Pancreas (tissue), 10 donors: ENCODE measurements around the gene KRT16. TPM values are rescaled to one million over a fixed set of nuclear protein-coding genes. Genes with fewer than 3 reads are reported as not detected.
A peak's percentile ranks its signal among the peaks of the same experiment; 100 is the strongest.

ENCODE experiments used
- ATAC-seq, 4 donors: fragments of 200-7000 bp; cut with Tn5 transposase; one replicate each; pipeline versions ENCODE4 v1.8.0 to v1.9.1; 2020; ENCODE audit warnings: mild to moderate bottlenecking in 4 of 4, moderate library complexity in 4 of 4
- DNase-seq, 6 donors: peaks; one replicate each; pipeline ENCODE4 v3.0.0-alpha.2; 2020
- FAIRE-seq: peaks from 2 replicates; lab custom pipeline; 2012; peaks lifted over from hg19 to GRCh38; lab: Jason Lieb, UNC
- H3K27ac ChIP-seq, 4 donors: fragments of 200-600 bp; sonication (generic); 1 replicate in 3 of 4; 2 replicates in 1 of 4; pipeline versions ENCODE4 v1.5.0 to v1.8.0; 2020
- H3K27me3 ChIP-seq, 4 donors: fragments of 200-600 bp; one replicate each; pipeline ENCODE4 v1.8.0; 2021
- H3K36me3 ChIP-seq, 3 donors: fragments of 200-600 bp; sonication (generic) in 1 of 3; one replicate each; pipeline versions ENCODE4 v1.5.0 to v1.8.0; 2020 to 2021
- H3K4me1 ChIP-seq, 3 donors: fragments of 200-600 bp; one replicate each; pipeline ENCODE4 v1.8.0; 2021
- H3K4me3 ChIP-seq, 4 donors: fragments of 200-600 bp; sonication (generic) in 2 of 4; one replicate each; pipeline versions ENCODE4 v1.5.0 to v1.8.0; 2020 to 2021
- H3K9me3 ChIP-seq, 4 donors: fragments of 200-600 bp; one replicate each; pipeline ENCODE4 v1.8.0; 2021
- CTCF ChIP-seq, 4 donors: fragments of 200-600 bp; sonication (generic) in 3 of 4; IDR thresholded peaks; one replicate each; pipeline versions ENCODE4 v1.5.0 to v1.8.0; 2021; ENCODE audit warnings: antibody characterized with exemption in 4 of 4
- WGBS, 2 donors: extraction: QIAGEN DNeasy Blood & Tissue Kit; methylation state at CpG; one replicate each; pipeline ENCODE4 v1.1.7; 2013; 5-methylcytosine and 5-hydroxymethylcytosine counted together
- intact Hi-C, 3 donors: fragments of 100-400 bp; cut with DNase I; formaldehyde crosslinking; loops; one replicate each; pipeline versions ENCODE4 v1.11.1 to v1.14.2; 2022
- polyA plus RNA-seq, 2 donors: library from polyadenylated mRNA; stranded (reverse); fragments of 200-250 nt; gene quantifications; one replicate each; pipeline ENCODE4 v1.2.3, GENCODE V29; 2013
- total RNA-seq, 6 donors: library from RNA; stranded (reverse); fragmentation: NEBNext Ultra II Directional in 4 of 6; extraction: Animal tissue kit (Norgen Biotek cat#: 25700) in 4 of 6; gene quantifications; one replicate each; pipeline versions ENCODE4 v1.2.1 to v1.2.4, GENCODE V29; 2021 to 2023
- donor health status: healthy with polysubstance abuse.
- donor health status: DM: no; HTN: no; CAD: no; lungs with moderate emphysema.
- donor health status: DM: no; HTN: no; CAD: no.
- donor health status: control.
- donor health status: control.
- donor health status: Bipolar disorder and iron deficiency.
- donor health status: DM: yes; HTN: yes; CAD: no.
- donor health status: DM: no; HTN: no; CAD: no.
- donor health status: DM: no; HTN: no; CAD: no.
- donor health status: DM: yes; HTN: yes; CAD: no.

The KRT16 gene
- total and polyA plus RNA-seq, 8 donors: 0.05 to 0.61 (median 0.24) TPM; not detected in 4

DNA sequence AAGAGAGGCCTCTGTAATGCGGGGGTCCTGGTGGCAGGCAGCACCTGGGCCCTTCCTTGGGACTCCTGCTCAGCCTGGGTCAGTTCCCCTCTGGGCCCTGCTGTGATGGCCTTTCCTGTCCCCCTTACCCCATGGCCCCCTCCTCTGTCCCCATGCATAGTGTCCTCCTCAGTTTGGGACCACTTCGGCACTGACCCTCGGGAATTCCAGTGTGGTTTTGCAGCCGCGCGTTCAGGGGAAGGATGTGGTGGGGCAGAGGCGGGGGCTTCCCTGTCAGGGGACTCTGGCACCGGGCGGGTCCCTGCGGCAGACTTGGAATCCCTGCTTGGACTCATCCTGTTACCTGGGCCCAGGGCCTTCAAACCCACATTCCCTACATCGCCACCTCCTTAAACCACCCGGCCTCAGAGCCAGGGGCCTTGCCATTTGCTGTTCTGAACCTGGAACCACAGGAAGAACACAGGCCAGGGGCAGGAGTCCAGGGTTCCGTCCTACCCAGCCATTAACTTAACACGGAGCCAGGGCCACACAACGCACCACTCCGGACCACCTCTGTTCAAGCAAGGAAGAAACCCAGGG is 44.7 kb upstream of the KRT16 start:
- Histone ChIP-seq H3K4me1 (no peaks in the 10 kb centered on the region), H3K4me3 (no peak overlapping the region), H3K27me3 (no peaks in the 10 kb centered on the region), H3K27ac (no peak overlapping the region), H3K9me3 (no peaks in the 10 kb centered on the region), H3K36me3 (no peaks in the 10 kb centered on the region)
- 82 to 88% methylated on average over 16 of the region's 16 CpGs for WGBS, 2 donors
- ATAC-seq (no peak), DNase-seq (no peak), FAIRE-seq (no peak)
- TF ChIP-seq CTCF (IDR thresholded peaks at IDR 0.05): no peak
- intact Hi-C loops: loop anchor here in 2 of 3 donors (5.0 to 10.0 kb wide), 3 partner anchors 110 to 852 kb away; no protein-coding TSS in a partner anchor

DNA sequence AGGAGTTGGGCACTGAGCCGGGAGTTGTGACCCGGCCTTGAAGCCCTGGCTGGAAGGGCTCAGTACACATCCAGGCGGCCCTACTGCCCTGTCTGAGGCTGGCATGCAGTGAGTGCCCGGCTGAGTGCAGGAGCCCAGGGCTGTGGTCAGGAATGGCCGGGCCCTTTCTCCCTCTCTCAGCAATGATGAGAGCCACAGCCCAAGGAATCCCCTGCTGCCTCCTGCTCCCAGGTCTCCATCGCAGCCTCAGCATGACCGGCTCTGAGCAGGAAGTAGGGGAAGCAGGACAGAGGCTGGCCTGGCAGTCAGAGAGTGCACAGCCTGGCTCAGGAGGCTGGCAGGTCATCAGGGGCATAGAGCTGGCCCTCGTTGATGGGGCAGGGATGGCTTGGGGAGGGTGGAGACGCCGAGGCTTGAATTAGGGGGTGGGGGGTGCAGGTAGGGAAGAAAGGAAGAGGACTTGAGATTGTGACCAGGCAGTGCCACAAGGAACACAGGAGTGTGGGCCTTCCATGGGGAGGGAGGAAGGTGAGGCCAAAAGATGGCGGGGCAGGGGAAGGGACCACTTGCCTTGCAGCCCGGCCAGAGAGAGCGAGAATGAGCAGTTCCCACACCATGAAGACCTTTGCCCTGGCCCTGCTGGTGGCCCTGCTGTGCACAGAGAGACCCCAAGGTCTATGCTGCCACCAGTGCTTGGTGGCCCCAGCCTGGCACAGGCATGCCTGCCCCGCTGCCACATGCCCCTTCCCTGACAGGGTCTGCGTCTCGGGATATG is 43.9 kb upstream of the KRT16 start:
- Histone ChIP-seq H3K4me1 (no peaks in the 10 kb centered on the region), H3K36me3 (no peaks in the 10 kb centered on the region), H3K27ac (peak overlapping the region; percentile 50 to 69 (median 56)), H3K4me3 (no peak overlapping the region), H3K27me3 (no peaks in the 10 kb centered on the region), H3K9me3 (no peaks in the 10 kb centered on the region)
- ATAC-seq: no peak
- FAIRE-seq: no peak
- DNase-seq: peak in 1 of 6 donors; percentile 48
- WGBS, 2 donors: 77 to 84% methylated on average over 16 of the region's 16 CpGs
- TF ChIP-seq CTCF (IDR thresholded peaks at IDR 0.05): no peak
- intact Hi-C loops: loop anchor here in 2 of 3 donors (5.0 to 10.0 kb wide), 3 partner anchors 109 to 852 kb away; no protein-coding TSS in a partner anchor

GRCh38 chr17:41655611-41656111 is 43.1 kb upstream of the KRT16 start:
- Histone ChIP-seq H3K9me3 (no peaks in the 10 kb centered on the region), H3K4me1 (no peaks in the 10 kb centered on the region), H3K27me3 (no peaks in the 10 kb centered on the region), H3K36me3 (no peaks in the 10 kb centered on the region), H3K4me3 (no peak overlapping the region), H3K27ac (peak overlapping the region; percentile 50 to 69 (median 56))
- DNase-seq (peak in 5 of 6 donors; percentile 39 to 86 (median 47)), FAIRE-seq (no peak), ATAC-seq (peak; percentile 24 to 61 (median 46))
- TF ChIP-seq CTCF (IDR thresholded peaks at IDR 0.05): no peak
- intact Hi-C loops: loop anchor here in 2 of 3 donors (5.0 to 10.0 kb wide), 3 partner anchors 108 to 851 kb away; no protein-coding TSS in a partner anchor
- WGBS, 2 donors: 50 to 55% methylated on average over 16 to 18 of the region's 18 CpGs

- H3K27ac ChIP-seq: peak overlapping the region; percentile 50 to 69 (median 56)
- no peak for FAIRE-seq
- no peaks in the 10 kb centered on the region for H3K9me3 ChIP-seq
- H3K27me3 ChIP-seq: no peaks in the 10 kb centered on the region
- no peaks in the 10 kb centered on the region for H3K36me3 ChIP-seq
- TF ChIP-seq CTCF (IDR thresholded peaks at IDR 0.05): no peak
- DNase-seq: peak in 1 of 6 donors; percentile 59
- ATAC-seq: no peak
- H3K4me1 ChIP-seq: no peaks in the 10 kb centered on the region
- intact Hi-C loops: loop anchor here in 2 of 3 donors (5.0 to 10.0 kb wide), 3 partner anchors 108 to 850 kb away; no protein-coding TSS in a partner anchor
- 63 to 76% methylated on average over 23 to 24 of the region's 24 CpGs for WGBS, 2 donors
- H3K4me3 ChIP-seq: no peak overlapping the region
These were observed 42.4 kb upstream of the KRT16 start for GRCh38 chr17:41654678-41655607.
